Measurements from ENCODE around the gene VCAN. TPM values are rescaled to one million over a fixed set of nuclear protein-coding genes. Genes with fewer than 3 reads are reported as not detected.

VCAN gene
- total RNA-seq = 456 and 685 TPM in 2 replicates

GRCh38 chr5:83471405-83472212, at the start of gene VCAN:
VCAN (plus strand) TSS chr5:83471744; CDS start chr5:83483519, 11,775 bp downstream.

Other genes starting within 250 kb of the VCAN start
- gene HAPLN1, start 249.1 kb downstream of the VCAN start, total RNA-seq = 67.4 and 179 TPM in 2 replicates